ENCODE measurements around the gene MTREX.

The MTREX gene

DNA sequence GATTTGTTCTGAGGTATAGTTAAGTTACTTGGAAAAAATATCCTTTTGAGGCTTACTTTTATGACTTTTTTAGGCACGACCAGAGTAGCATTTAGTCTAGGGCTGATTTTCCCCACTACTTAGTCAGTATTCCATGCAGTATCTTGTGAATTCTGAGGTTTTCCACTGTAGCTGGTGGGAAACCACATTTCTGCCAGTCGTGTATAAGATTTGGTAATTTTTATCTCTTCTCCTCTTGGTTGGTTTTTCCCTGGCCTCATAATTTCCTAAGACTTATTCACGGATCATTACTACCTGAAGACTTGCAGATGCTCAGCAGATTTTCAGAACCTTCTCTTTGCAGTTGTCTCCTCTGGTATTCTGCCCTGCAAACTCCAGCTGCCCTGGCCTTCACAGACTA lies 23.5 kb downstream of the MTREX start:
- TF ChIP-seq POLR2AphosphoS5 (IDR thresholded peaks at IDR 0.05; ENCODE audit: low read depth, low read length) (no peak), FOXP2 (optimal IDR thresholded peaks at IDR 0.05; ENCODE audit: borderline replicate concordance, extremely low read depth, extremely low read length, insufficient read depth) (no peak), TAF1 (IDR thresholded peaks at IDR 0.05; ENCODE audit: borderline replicate concordance, insufficient read depth, low read length) (no peak), SIN3A (IDR thresholded peaks at IDR 0.05; ENCODE audit: borderline replicate concordance, insufficient read depth, low read length) (no peak)
- TF ChIP-seq, protein P1, sequence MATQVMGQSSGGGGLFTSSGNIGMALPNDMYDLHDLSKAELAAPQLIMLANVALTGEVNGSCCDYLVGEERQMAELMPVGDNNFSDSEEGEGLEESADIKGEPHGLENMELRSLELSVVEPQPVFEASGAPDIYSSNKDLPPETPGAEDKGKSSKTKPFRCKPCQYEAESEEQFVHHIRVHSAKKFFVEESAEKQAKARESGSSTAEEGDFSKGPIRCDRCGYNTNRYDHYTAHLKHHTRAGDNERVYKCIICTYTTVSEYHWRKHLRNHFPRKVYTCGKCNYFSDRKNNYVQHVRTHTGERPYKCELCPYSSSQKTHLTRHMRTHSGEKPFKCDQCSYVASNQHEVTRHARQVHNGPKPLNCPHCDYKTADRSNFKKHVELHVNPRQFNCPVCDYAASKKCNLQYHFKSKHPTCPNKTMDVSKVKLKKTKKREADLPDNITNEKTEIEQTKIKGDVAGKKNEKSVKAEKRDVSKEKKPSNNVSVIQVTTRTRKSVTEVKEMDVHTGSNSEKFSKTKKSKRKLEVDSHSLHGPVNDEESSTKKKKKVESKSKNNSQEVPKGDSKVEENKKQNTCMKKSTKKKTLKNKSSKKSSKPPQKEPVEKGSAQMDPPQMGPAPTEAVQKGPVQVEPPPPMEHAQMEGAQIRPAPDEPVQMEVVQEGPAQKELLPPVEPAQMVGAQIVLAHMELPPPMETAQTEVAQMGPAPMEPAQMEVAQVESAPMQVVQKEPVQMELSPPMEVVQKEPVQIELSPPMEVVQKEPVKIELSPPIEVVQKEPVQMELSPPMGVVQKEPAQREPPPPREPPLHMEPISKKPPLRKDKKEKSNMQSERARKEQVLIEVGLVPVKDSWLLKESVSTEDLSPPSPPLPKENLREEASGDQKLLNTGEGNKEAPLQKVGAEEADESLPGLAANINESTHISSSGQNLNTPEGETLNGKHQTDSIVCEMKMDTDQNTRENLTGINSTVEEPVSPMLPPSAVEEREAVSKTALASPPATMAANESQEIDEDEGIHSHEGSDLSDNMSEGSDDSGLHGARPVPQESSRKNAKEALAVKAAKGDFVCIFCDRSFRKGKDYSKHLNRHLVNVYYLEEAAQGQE (IDR thresholded peaks at IDR 0.05; ENCODE audit: insufficient read depth in 1 of 2, low read depth in 2 of 2, low read length in 2 of 2), result no peak

DNA sequence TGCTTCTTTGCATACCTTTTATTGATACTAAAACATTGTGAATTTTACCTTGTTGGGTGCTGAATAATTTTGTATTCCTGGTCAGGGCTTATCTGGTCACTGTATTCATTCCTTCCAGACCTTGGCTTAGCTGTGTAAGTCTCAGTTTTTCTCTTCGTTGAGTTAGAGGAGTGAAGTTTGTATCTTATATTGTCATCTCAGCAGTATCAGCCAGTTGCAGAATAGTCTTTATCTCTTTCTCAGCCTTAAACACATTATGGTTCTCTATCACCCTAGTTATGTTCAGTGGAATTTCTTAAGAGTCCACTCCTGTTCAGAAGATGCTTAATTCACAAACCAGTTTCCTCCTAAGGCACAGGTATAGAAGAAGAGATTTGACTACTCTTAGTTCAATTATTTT lies 25.2 kb downstream of the MTREX start:
- TF ChIP-seq POLR2AphosphoS5 (IDR thresholded peaks at IDR 0.05; ENCODE audit: low read depth, low read length) (no peak), FOXP2 (optimal IDR thresholded peaks at IDR 0.05; ENCODE audit: borderline replicate concordance, extremely low read depth, extremely low read length, insufficient read depth) (no peak), SIN3A (IDR thresholded peaks at IDR 0.05; ENCODE audit: borderline replicate concordance, insufficient read depth, low read length) (no peak), TAF1 (IDR thresholded peaks at IDR 0.05; ENCODE audit: borderline replicate concordance, insufficient read depth, low read length) (no peak)
- TF ChIP-seq, protein P1 (IDR thresholded peaks at IDR 0.05; ENCODE audit: insufficient read depth in 1 of 2, low read depth in 2 of 2, low read length in 2 of 2), result no peak

DNA sequence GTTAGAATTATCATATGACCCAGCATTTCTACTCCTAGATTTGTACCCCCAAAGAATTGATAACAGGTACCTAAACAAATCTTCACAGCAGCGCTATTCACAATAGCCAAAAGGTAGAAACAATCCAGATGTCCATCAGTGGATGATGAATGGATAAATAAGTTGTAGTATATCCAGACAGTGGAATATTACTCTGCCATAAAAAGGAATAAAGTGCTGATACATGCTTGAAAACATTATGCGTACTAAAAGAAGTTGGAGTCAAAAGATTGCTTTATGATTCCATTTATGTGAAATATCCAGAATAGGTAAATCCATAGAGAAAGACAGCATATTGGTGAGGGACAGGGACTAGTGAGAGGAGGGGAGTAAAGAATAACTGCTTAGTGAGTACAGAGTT lies 26.0 kb downstream of the MTREX start:
- no peak for TF ChIP-seq SIN3A (IDR thresholded peaks at IDR 0.05; ENCODE audit: borderline replicate concordance, insufficient read depth, low read length)
- TF ChIP-seq POLR2AphosphoS5 (IDR thresholded peaks at IDR 0.05; ENCODE audit: low read depth, low read length), result no peak
- no peak for TF ChIP-seq TAF1 (IDR thresholded peaks at IDR 0.05; ENCODE audit: borderline replicate concordance, insufficient read depth, low read length)
- no peak for TF ChIP-seq FOXP2 (optimal IDR thresholded peaks at IDR 0.05; ENCODE audit: borderline replicate concordance, extremely low read depth, extremely low read length, insufficient read depth)
- TF ChIP-seq, protein P1 (IDR thresholded peaks at IDR 0.05; ENCODE audit: insufficient read depth in 1 of 2, low read depth in 2 of 2, low read length in 2 of 2), result no peak

DNA sequence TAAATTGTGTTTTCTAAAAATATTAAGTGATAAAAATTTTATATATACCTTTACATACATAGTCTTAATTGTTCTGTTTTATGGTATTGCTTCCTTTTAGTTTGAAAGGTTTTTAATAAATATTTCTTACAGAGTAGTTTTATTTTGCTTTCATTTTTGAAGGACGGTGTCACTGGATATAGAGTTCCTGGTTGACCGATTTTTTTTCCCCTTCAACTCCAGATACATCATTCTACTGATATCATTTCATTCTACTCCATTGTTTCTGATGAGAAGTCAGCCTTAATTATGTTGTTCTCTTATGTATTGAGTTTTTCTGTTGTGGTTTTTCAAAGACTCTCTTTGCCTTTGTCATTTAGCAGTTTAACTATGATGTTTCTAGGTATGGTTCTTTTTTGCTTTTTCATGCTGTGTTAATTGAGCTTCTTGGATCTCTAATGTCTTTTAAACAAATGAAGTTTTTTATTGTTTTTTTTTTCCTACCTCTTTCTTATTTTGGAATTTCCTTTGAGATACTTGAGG lies 30.4 kb downstream of the MTREX start:
- TF ChIP-seq SIN3A (IDR thresholded peaks at IDR 0.05; ENCODE audit: borderline replicate concordance, insufficient read depth, low read length), result no peak
- no peak for TF ChIP-seq TAF1 (IDR thresholded peaks at IDR 0.05; ENCODE audit: borderline replicate concordance, insufficient read depth, low read length)

DNA sequence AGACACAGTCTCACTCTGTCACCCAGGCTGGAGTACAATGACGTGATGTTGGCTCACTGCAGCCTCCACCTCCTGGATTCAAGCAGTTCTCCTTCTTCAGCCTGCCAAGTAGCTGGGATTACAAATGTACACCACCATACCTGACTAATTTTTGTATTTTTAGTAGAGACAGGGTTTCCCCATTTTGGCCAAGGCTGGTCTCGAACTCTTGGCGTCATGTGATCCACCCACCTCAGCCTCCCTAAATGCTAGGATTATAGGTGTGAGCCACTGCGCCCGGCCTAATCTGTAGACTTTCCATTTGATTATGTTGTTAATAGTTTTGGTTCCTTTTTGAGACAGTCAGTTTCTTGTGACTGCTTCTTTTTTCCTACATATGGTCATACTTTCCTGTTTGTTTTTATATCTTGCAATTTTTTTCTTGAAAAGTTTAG lies 31.0 kb downstream of the MTREX start:
- TF ChIP-seq SIN3A (IDR thresholded peaks at IDR 0.05; ENCODE audit: borderline replicate concordance, insufficient read depth, low read length), result no peak
- TF ChIP-seq FOXP2 (optimal IDR thresholded peaks at IDR 0.05; ENCODE audit: borderline replicate concordance, extremely low read depth, extremely low read length, insufficient read depth), result no peak
- TF ChIP-seq, protein P1 (IDR thresholded peaks at IDR 0.05; ENCODE audit: insufficient read depth in 1 of 2, low read depth in 2 of 2, low read length in 2 of 2), result no peak
- TF ChIP-seq TAF1 (IDR thresholded peaks at IDR 0.05; ENCODE audit: borderline replicate concordance, insufficient read depth, low read length), result no peak
- no peak for TF ChIP-seq POLR2AphosphoS5 (IDR thresholded peaks at IDR 0.05; ENCODE audit: low read depth, low read length)
